H1 (cell line): ENCODE results near the gene TP73. TPM values are rescaled to one million over a fixed set of nuclear protein-coding genes. Genes with fewer than 3 reads are reported as not detected.

Experiments used
- CTCF ChIA-PET: fragments of 300-600 bp; sonication (Branson Sonifier 250); formaldehyde crosslinking; loops from one replicate; lab custom pipeline; 2021; ENCODE audit not compliant: partially characterized antibody; lab: Charles Lee
- POLR2A ChIA-PET: fragments of 300-600 bp; sonication (Branson Sonifier 250); formaldehyde crosslinking; loops from one replicate; lab custom pipeline; 2021; ENCODE audit warnings: inconsistent platforms; ENCODE audit not compliant: partially characterized antibody; lab: Charles Lee
- DNase-seq, 2 experiments: peaks; one replicate each; pipeline versions ENCODE4 v3.0.0 to v3.0.0-alpha.2; 2010 to 2022; ENCODE audit warnings: low spot score in 2 of 2, low read depth in 1 of 2, mixed read lengths in 1 of 2
- FAIRE-seq: peaks from 2 replicates; lab custom pipeline; 2011; peaks lifted over from hg19 to GRCh38; lab: Jason Lieb, UNC
- H2AFZ ChIP-seq: 2 replicates; pipeline ENCODE4 v1.8.1; 2012; ENCODE audit warnings: low read length, inconsistent platforms
- H2AK5ac ChIP-seq: 2 replicates; pipeline ENCODE4 v1.6.1; 2013; ENCODE audit warnings: low read depth, low read length
- H2BK120ac ChIP-seq: replicated peaks from 2 replicates; pipeline ENCODE3; 2013; ENCODE audit warnings: low read depth, low read length, inconsistent platforms
- H2BK12ac ChIP-seq: 2 replicates; pipeline ENCODE4 v1.6.1; 2013; ENCODE audit warnings: low read depth, low read length
- H2BK15ac ChIP-seq: 2 replicates; pipeline ENCODE4 v1.6.1; 2013; ENCODE audit warnings: low read length
- H2BK20ac ChIP-seq: 2 replicates; pipeline ENCODE4 v1.6.1; 2013; ENCODE audit warnings: low read length
- H2BK5ac ChIP-seq: 2 replicates; pipeline ENCODE4 v1.6.1; 2013; ENCODE audit warnings: low read depth, low read length
- H3K14ac ChIP-seq: 2 replicates; pipeline ENCODE4 v1.6.1; 2013; ENCODE audit warnings: inconsistent platforms; ENCODE audit not compliant: insufficient read length
- H3K18ac ChIP-seq: 2 replicates; pipeline ENCODE4 v1.6.1; 2013; ENCODE audit warnings: low read length; ENCODE audit errors: extremely low read depth
- H3K23ac ChIP-seq: 2 replicates; pipeline ENCODE4 v1.6.1; 2013; ENCODE audit warnings: inconsistent platforms; ENCODE audit not compliant: insufficient read length
- H3K23me2 ChIP-seq: 2 replicates; pipeline ENCODE4 v1.6.1; 2013; ENCODE audit warnings: low read depth, low read length
- H3K27ac ChIP-seq: 2 replicates; pipeline ENCODE4 v1.6.1; 2011; ENCODE audit warnings: low read depth, low read length, inconsistent platforms
- H3K27me3 ChIP-seq, 4 experiments: replicated peaks in 1 of 4; 1 replicate in 1 of 4; 2 replicates in 3 of 4; pipeline versions ENCODE4 v1.6.1 to v1.8.1; 2011 to 2013; ENCODE audit warnings: low read length in 3 of 4, mild to moderate bottlenecking in 3 of 4, inconsistent platforms in 2 of 4, mixed read lengths in 2 of 4, moderate library complexity in 1 of 4; ENCODE audit not compliant: control insufficient read depth in 3 of 4, insufficient read depth in 3 of 4; ENCODE audit errors: extremely low read depth in 1 of 4
- H3K36me3 ChIP-seq, 4 experiments: 2 replicates each; pipeline versions ENCODE4 v1.6.1 to v1.8.1; 2011 to 2013; ENCODE audit warnings: mild to moderate bottlenecking in 4 of 4, low read length in 3 of 4, moderate library complexity in 2 of 4, control low read depth in 1 of 4, inconsistent platforms in 1 of 4; ENCODE audit not compliant: insufficient read depth in 4 of 4, control insufficient read depth in 2 of 4
- H3K4ac ChIP-seq: replicated peaks from 2 replicates; pipeline ENCODE3; 2013; ENCODE audit warnings: low read length, low read depth, mixed read lengths, inconsistent platforms; ENCODE audit not compliant: insufficient read length
- H3K4me1 ChIP-seq, 4 experiments: replicated peaks in 1 of 4; 1 replicate in 1 of 4; 2 replicates in 3 of 4; pipeline versions ENCODE4 v1.6.1 to v1.8.1; 2011 to 2013; ENCODE audit warnings: low read length in 3 of 4, inconsistent platforms in 2 of 4, mixed read lengths in 1 of 4; ENCODE audit not compliant: insufficient read depth in 4 of 4, control insufficient read depth in 3 of 4
- H3K4me2 ChIP-seq, 2 experiments: 2 replicates each; pipeline versions ENCODE4 v1.6.1 to v1.8.1; 2011 to 2013; ENCODE audit warnings: low read depth in 2 of 2, low read length in 2 of 2, control low read depth in 1 of 2, inconsistent platforms in 1 of 2, mild to moderate bottlenecking in 1 of 2; ENCODE audit not compliant: insufficient read depth in 1 of 2
- H3K4me3 ChIP-seq, 4 experiments: fragments of 200-600, 300-600 bp in 1 of 4; sonication (generic), shearing (Covaris generic), sonication (Bioruptor Twin) in 1 of 4; 2 replicates each; pipeline versions ENCODE4 v1.5.1 to v1.8.1; 2011 to 2016; ENCODE audit warnings: low read length in 4 of 4, low read depth in 3 of 4, control low read depth in 2 of 4, inconsistent platforms in 2 of 4, mild to moderate bottlenecking in 2 of 4, mixed read lengths in 1 of 4, moderate library complexity in 1 of 4; ENCODE audit not compliant: insufficient read depth in 2 of 4; ENCODE audit errors: extremely low read depth in 1 of 4
- H3K56ac ChIP-seq: replicated peaks from 2 replicates; pipeline ENCODE3; 2013; ENCODE audit warnings: low read depth, mild to moderate bottlenecking, mixed read lengths, low read length, inconsistent platforms; ENCODE audit not compliant: insufficient read length
- H3K79me1 ChIP-seq: 2 replicates; pipeline ENCODE4 v1.6.1; 2013; ENCODE audit warnings: low read depth, low read length, control low read depth
- H3K79me2 ChIP-seq, 2 experiments: 2 replicates each; pipeline versions ENCODE4 v1.6.1 to v1.8.1; 2012 to 2013; ENCODE audit warnings: low read length in 2 of 2, mild to moderate bottlenecking in 2 of 2, inconsistent platforms in 1 of 2; ENCODE audit not compliant: insufficient read depth in 2 of 2, control insufficient read depth in 1 of 2
- H3K9ac ChIP-seq, 4 experiments: replicated peaks in 1 of 4; 1 replicate in 1 of 4; 2 replicates in 3 of 4; pipeline versions ENCODE4 v1.6.1 to v1.8.1; 2011 to 2013; ENCODE audit warnings: low read depth in 3 of 4, low read length in 3 of 4, control low read depth in 2 of 4, mild to moderate bottlenecking in 2 of 4, moderate library complexity in 2 of 4, inconsistent platforms in 1 of 4; ENCODE audit errors: extremely low read depth in 1 of 4
- H3K9me3 ChIP-seq, 2 experiments: 2 replicates each; pipeline versions ENCODE4 v1.6.1 to v1.8.1; 2012 to 2013; ENCODE audit warnings: mild to moderate bottlenecking in 2 of 2, moderate library complexity in 2 of 2, control low read depth in 1 of 2, inconsistent platforms in 1 of 2, low read depth in 1 of 2, low read length in 1 of 2, mixed read lengths in 1 of 2; ENCODE audit not compliant: insufficient read depth in 2 of 2
- H4K20me1 ChIP-seq, 2 experiments: replicated peaks in 1 of 2; 2 replicates each; pipeline versions ENCODE3 to v1.8.1; 2011 to 2013; ENCODE audit warnings: inconsistent platforms in 2 of 2, low read length in 2 of 2, mild to moderate bottlenecking in 1 of 2; ENCODE audit not compliant: insufficient read depth in 2 of 2, control insufficient read depth in 1 of 2
- H4K5ac ChIP-seq: 2 replicates; pipeline ENCODE4 v1.6.1; 2013; ENCODE audit warnings: low read length, low read depth, mixed read lengths, inconsistent platforms; ENCODE audit not compliant: insufficient read length
- H4K8ac ChIP-seq: 2 replicates; pipeline ENCODE4 v1.8.0; 2013; ENCODE audit warnings: mild to moderate bottlenecking, moderate library complexity, low read length, inconsistent platforms; ENCODE audit not compliant: insufficient read depth; ENCODE audit errors: extremely low read depth
- H4K91ac ChIP-seq: replicated peaks from 2 replicates; pipeline ENCODE3; 2013; ENCODE audit warnings: low read length, mixed read lengths, inconsistent platforms; ENCODE audit not compliant: insufficient read length
- ATF3 ChIP-seq: IDR thresholded peaks from 2 replicates; pipeline ENCODE4 v1.6.1; 2011; ENCODE audit warnings: low read depth, mild to moderate bottlenecking, low read length; ENCODE audit not compliant: insufficient read depth
- BACH1 ChIP-seq: IDR thresholded peaks from 2 replicates; pipeline ENCODE4 v1.6.1; 2012; ENCODE audit warnings: low read length, improper control_type of control experiment
- BCL11A ChIP-seq, 2 experiments: IDR thresholded peaks; one replicate each; pipeline ENCODE4 v1.6.1; 2011; ENCODE audit warnings: low read depth in 2 of 2, low read length in 2 of 2, mild to moderate bottlenecking in 2 of 2
- CBX5 ChIP-seq: fragments of 300-800, 300-1000 bp; sonication (generic); IDR thresholded peaks from 2 replicates; pipeline ENCODE4 v1.7.1; 2016; ENCODE audit warnings: antibody characterized with exemption, low read length, low read depth
- CTCF ChIP-seq, 3 experiments: IDR thresholded peaks; 1 replicate in 2 of 3; 2 replicates in 1 of 3; pipeline versions ENCODE4 v1.5.1 to v1.6.1; 2011; ENCODE audit warnings: low read length in 3 of 3, mild to moderate bottlenecking in 3 of 3, inconsistent platforms in 2 of 3, low read depth in 1 of 3, moderate library complexity in 1 of 3; ENCODE audit not compliant: insufficient read depth in 1 of 3; ENCODE audit errors: control extremely low read depth in 1 of 3
- GTF2F1 ChIP-seq: IDR thresholded peaks from 2 replicates; pipeline ENCODE4 v1.6.1; 2012; ENCODE audit warnings: low read depth, low read length, improper control_type of control experiment, borderline replicate concordance
- KDM1A ChIP-seq: fragments of 200-600, 300-600 bp; sonication (generic); IDR thresholded peaks from 2 replicates; pipeline ENCODE4 v1.7.1; 2016; ENCODE audit warnings: mild to moderate bottlenecking, low read length, borderline replicate concordance
- KDM5A ChIP-seq: fragments of 200-600 bp; IDR thresholded peaks from 2 replicates; pipeline ENCODE4 v1.7.1; 2012; ENCODE audit warnings: mild to moderate bottlenecking, low read length, inconsistent platforms, mixed read lengths
- SP1 ChIP-seq: IDR thresholded peaks from 2 replicates; pipeline ENCODE4 v1.6.1; 2011; ENCODE audit warnings: low read depth, low read length
- WGBS, 2 experiments: shearing (Covaris generic) in 1 of 2; methylation state at CpG; one replicate each; pipeline versions ENCODE4 v1.1.6 to v1.1.7; 2013 to 2015; ENCODE audit warnings: low lambda C conversion rate in 2 of 2, mixed read lengths in 2 of 2, inconsistent platforms in 1 of 2, low coverage in 1 of 2, missing lambda C conversion rate in 1 of 2; ENCODE audit not compliant: insufficient replicate concordance in 2 of 2, insufficient coverage in 1 of 2, insufficient read length in 1 of 2; ENCODE audit errors: extremely low coverage in 1 of 2, missing lambda C conversion rate in 1 of 2; 5-methylcytosine and 5-hydroxymethylcytosine counted together
- polyA plus RNA-seq, 7 experiments: library from polyadenylated mRNA; depleted of rRNA in 3 of 7; stranded (reverse) in 5 of 7; unstranded in 2 of 7; fragments of >200 nt in 5 of 7; fragments of 200-250 nt in 2 of 7; gene quantifications; 1 replicate in 5 of 7; 2 replicates in 1 of 7; 4 replicates in 1 of 7; pipeline versions ENCODE4 v1.2.1 to v1.2.3, GENCODE V29; 2011 to 2013; ENCODE audit warnings: missing spikeins in 2 of 7, mixed read lengths in 2 of 7
- total RNA-seq: library from RNA; stranded (reverse); fragmentation: NEBNext Ultra II Directional; extraction: Animal tissue kit (Norgen Biotek cat#: 25700); gene quantifications from 2 replicates; pipeline ENCODE4 v1.2.1, GENCODE V29; 2021

TP73 gene
- total and polyA plus RNA-seq, 2 of the 8 experiments (the other 6 are each of a cell fraction or from before 2014, with no cell fraction given), result 2.6 to 3.1 TPM

- H3K27me3 ChIP-seq, result no peaks in the 10 kb centered on the region; a peak in 1 of 7 replicates
- H2BK20ac ChIP-seq, result no peak overlapping the region
- H3K4me2 ChIP-seq, result no peak overlapping the region
- no peak overlapping the region for H3K56ac ChIP-seq
- ChIA-PET CTCF (interaction anchor here (0.7 to 3.4 kb wide), 24 partner anchors 10 to 1191 kb away, joined by 3 to 24 read pairs (median 4); partner anchors contain the start of gene LRRC47), POLR2A (interaction anchor here (1.2 to 5.8 kb wide), 4 partner anchors 10 to 124 kb away, joined by 3 to 84 read pairs (median 4); partner anchors contain the start of gene C1orf174)
- no peak overlapping the region for H3K14ac ChIP-seq
- H3K79me1 ChIP-seq, result no peaks in the 10 kb centered on the region; the same call in 1 of the 2 replicates
- peaks cover 8 to 21% of the 10 kb centered on the region in 2 experiments for H4K20me1 ChIP-seq
- H2AK5ac ChIP-seq, result no peak overlapping the region
- H2BK15ac ChIP-seq, result no peak overlapping the region
- peaks cover 0 to 35% (median 13%) of the 10 kb centered on the region in 4 experiments; a peak in 6 of 7 replicates for H3K4me1 ChIP-seq
- no peak overlapping the region for H3K23ac ChIP-seq
- 90% methylated on average over 17 of the region's 21 CpGs; no CpG with 5 or more reads in 1 of the 2 experiments for WGBS, 2 experiments
- no peak overlapping the region for H2BK120ac ChIP-seq
- H2BK12ac ChIP-seq, result 0 out of 2 replicates have a peak overlapping the region, but pooled peaks have one; percentile 17
- H4K91ac ChIP-seq, result no peak overlapping the region
- H3K9ac ChIP-seq, result no peak overlapping the region
- no peak overlapping the region for H3K27ac ChIP-seq
- no peak overlapping the region for H2BK5ac ChIP-seq
- peaks cover 11% of the 10 kb centered on the region; the same call in 1 of the 2 replicates for H3K23me2 ChIP-seq
- H3K4ac ChIP-seq, result no peak overlapping the region
- H2AFZ ChIP-seq, result no peak overlapping the region
- H4K8ac ChIP-seq, result no peak overlapping the region
- no peak for DNase-seq
- H4K5ac ChIP-seq, result no peak overlapping the region
- H3K36me3 ChIP-seq, result peaks cover 9 to 19% (median 18%) of the 10 kb centered on the region in 4 experiments; a peak in 7 of 8 replicates
- H3K18ac ChIP-seq, result no peak overlapping the region
- FAIRE-seq, result no peak
- H3K79me2 ChIP-seq, result no peaks in the 10 kb centered on the region
- H3K4me3 ChIP-seq, result no peak overlapping the region
- no peaks in the 10 kb centered on the region for H3K9me3 ChIP-seq
- TF ChIP-seq GTF2F1 (no peak), CBX5 (no peak), SP1 (no peak), ATF3 (no peak), BACH1 (no peak), KDM5A (no peak), KDM1A (no peak), CTCF (IDR thresholded peaks at IDR 0.05; ENCODE audit: control extremely low read depth in 1 of 3, insufficient read depth in 1 of 3, low read depth in 1 of 3, low read length in 3 of 3) (no peak), BCL11A (IDR thresholded peaks at IDR 0.05; ENCODE audit: low read depth in 2 of 2, low read length in 2 of 2) (no peak)
Measured at GRCh38 chr1:3776231-3776961, 124.1 kb downstream of the TP73 start.
